AG04449 (cell line): ENCODE measurements around the gene RALA.
"Not testable (repeated sequence)": the region's sequence is repeated elsewhere in the genome, so short reads cannot be mapped to it uniquely, and the experiment has no call there.

Experiments
- CTCF ChIA-PET: fragments of 350-600 bp; formaldehyde crosslinking; extraction: SDS; loops from one replicate; lab custom pipeline; 2021; ENCODE audit warnings: antibody characterized with exemption; lab: Yijun Ruan, JAX
- POLR2A ChIA-PET: fragments of 400-600, 350-600 bp; formaldehyde crosslinking; extraction: SDS; loops from one replicate; lab custom pipeline; 2020; ENCODE audit warnings: antibody characterized with exemption, inconsistent platforms; lab: Yijun Ruan, JAX
- DNase-seq: peaks from one replicate; pipeline ENCODE4 v3.0.0-alpha.2; 2010; ENCODE audit warnings: low read depth, low spot score
- H3K4me3 ChIP-seq: 2 replicates; pipeline ENCODE4 v1.5.1; 2011; ENCODE audit warnings: low read depth, mild to moderate bottlenecking, control low read depth, low read length
- TF ChIP-seq, protein P1 (sequence below): IDR thresholded peaks from one replicate; pipeline ENCODE4 v1.5.1; 2011; ENCODE audit warnings: mild to moderate bottlenecking, moderate library complexity, low read length, control low read depth, inconsistent platforms; ENCODE audit not compliant: insufficient read depth; ENCODE audit errors: missing control alignments

The RALA gene

DNA sequence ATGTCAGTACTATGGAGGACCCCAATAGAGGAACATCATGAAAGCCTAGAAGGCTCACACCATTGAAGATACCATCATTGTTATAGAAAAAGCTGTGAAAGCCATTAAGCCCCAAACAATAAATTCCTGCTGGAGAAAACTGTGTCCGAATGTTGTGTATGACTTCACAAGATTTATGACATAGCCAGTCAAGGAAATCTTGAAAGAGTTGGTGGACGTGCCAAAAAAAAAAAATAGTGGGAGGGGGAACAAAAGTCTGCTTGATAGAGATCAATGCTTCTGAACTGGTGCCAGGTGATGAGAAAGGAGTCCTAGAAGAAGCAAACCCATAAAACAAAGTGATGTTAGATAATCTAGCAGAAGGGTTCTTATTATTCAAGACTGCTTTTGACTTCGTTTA lies 41.2 kb downstream of the RALA start:
- ChIA-PET POLR2A (no interaction called here), CTCF (interaction anchor here (1.2 kb wide), 1 partner anchor 14 kb away, joined by 3 read pairs; no protein-coding TSS in a partner anchor)
- H3K4me3 ChIP-seq = no peak overlapping the region
- no peak for DNase-seq
- TF ChIP-seq, protein P1, sequence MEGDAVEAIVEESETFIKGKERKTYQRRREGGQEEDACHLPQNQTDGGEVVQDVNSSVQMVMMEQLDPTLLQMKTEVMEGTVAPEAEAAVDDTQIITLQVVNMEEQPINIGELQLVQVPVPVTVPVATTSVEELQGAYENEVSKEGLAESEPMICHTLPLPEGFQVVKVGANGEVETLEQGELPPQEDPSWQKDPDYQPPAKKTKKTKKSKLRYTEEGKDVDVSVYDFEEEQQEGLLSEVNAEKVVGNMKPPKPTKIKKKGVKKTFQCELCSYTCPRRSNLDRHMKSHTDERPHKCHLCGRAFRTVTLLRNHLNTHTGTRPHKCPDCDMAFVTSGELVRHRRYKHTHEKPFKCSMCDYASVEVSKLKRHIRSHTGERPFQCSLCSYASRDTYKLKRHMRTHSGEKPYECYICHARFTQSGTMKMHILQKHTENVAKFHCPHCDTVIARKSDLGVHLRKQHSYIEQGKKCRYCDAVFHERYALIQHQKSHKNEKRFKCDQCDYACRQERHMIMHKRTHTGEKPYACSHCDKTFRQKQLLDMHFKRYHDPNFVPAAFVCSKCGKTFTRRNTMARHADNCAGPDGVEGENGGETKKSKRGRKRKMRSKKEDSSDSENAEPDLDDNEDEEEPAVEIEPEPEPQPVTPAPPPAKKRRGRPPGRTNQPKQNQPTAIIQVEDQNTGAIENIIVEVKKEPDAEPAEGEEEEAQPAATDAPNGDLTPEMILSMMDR = no peak

DNA sequence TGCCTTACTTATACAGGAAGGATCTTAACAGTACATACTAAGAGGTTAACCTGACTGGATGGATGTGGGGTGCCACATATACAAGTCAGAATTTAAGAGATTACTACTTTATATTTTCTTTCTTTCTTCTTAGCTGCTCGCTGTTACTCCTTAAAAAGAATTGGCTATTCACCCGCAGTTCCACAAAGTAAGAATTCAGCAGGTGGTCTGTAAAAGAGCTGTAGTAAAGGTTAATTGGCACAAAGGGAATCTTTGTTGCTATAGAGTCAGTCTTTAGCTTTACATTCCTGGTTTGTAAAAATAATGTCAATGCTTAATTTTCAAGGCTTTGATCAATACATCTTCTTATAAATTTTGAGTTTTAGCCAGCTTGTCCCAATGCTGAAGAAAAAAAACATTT lies 43.2 kb downstream of the RALA start:
- TF ChIP-seq, protein P1 = no peak
- no peak overlapping the region for H3K4me3 ChIP-seq
- no peak for DNase-seq
- ChIA-PET CTCF (interaction anchor here (1.2 kb wide), 2 partner anchors 16 to 44 kb away, joined by 3 to 4 read pairs; partner anchors contain the start of gene RALA), POLR2A (no interaction called here)

DNA sequence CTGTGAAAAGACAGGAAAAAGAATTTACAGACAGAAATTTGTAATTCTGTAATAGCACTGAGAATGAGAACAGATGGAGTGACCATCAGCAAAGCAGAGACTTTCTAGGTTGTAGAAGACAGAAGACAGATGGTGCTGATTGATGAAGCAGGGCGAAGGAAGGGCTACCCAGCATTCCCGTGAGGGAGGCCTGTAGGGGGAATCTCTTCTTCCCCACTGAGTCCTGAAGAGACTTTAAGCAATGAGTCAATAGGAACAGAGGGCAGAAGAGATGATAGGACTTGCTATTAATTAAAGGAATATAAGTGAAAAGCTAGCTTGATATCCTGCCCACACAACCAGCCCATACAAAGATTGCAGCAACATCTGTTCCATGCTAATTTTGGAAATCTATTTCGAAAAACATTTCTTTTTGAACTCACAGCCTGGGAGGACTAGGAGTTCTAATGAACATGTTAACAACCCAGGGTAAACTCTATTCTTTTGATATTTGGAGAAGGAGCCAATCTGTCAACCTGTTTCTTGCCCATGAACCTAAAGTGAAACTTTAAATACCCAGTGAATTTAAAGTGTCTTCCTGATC lies 44.1 kb downstream of the RALA start:
- no peak for DNase-seq
- POLR2A ChIA-PET = interaction anchor here (0.5 kb wide), 1 partner anchor 44 kb away, joined by 3 read pairs; the partner anchor contains the start of gene RALA
- H3K4me3 ChIP-seq = no peak overlapping the region
- CTCF ChIA-PET = interaction anchor here (1.2 kb wide), 1 partner anchor 16 kb away, joined by 3 read pairs; no protein-coding TSS in a partner anchor
- TF ChIP-seq, protein P1 = no peak

DNA sequence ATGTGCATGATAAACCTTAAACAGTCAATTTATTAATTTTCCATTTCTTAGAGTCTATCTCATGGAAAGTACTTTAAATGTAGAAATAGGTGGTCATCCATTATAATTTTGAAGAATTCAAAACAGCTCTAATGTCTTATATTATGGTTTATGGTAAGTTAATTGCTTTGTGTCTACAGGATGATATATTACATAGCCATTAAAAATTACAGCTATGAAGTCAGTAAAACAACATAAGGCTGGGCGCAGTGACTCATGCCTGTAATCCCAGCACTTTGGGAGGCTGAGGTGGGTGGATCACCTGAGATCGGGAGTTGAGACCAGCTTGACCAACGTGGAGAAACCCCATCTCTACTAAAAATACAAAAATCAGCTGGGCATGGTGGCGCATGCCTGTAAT lies 44.9 kb downstream of the RALA start:
- POLR2A ChIA-PET = interaction anchor here (0.5 to 0.6 kb wide), 3 partner anchors 45 to 122 kb away, joined by 3 to 5 read pairs (median 3); partner anchors contain the start of gene RALA
- DNase-seq, H3K4me3 ChIP-seq, CTCF ChIA-PET: not testable (repeated sequence)

DNA sequence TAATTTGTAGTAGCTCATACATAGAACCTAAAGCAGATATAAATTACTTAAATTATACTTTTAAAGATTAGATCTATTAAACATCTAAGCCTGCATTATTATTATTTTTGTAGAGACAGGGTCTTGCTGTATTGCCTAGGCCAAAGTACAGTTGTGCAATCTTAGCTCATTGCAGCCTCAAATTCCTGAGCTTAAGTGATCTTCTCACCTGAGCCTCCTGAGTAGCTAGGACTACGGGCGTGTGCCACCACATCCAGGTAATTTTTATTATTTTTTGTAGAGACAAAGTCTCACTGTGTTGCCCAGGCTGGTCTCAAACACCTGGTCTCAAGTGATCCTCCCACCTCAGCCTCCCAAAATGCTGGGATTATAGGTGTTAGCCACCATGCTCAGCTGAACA lies 46.7 kb downstream of the RALA start:
- ChIA-PET POLR2A (no interaction called here), CTCF (interaction anchor here (1.0 to 1.4 kb wide), 2 partner anchors 11 to 90 kb away, joined by 4 to 6 read pairs; no protein-coding TSS in a partner anchor)
- no peak for DNase-seq
- no peak overlapping the region for H3K4me3 ChIP-seq
- TF ChIP-seq, protein P1 = no peak

DNA sequence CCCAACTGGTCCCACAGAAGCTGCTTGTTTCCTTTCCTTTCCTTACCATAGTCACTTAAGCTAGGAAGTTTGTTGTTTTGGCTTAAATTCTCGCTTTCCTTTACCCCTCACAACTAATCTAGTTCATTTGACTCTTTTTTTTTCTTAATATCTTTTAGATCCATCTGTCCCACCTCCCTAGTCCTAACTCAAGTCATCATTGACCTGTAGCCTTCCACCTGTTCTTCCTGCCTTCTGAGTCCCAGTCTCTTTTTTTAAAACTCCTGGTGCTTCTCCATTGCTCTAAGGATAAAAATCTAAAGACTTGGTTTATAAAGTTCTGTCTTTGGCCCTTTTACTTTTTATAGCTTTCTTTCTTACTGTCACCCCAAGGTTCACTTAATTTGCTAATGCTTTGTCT lies 47.6 kb downstream of the RALA start:
- CTCF ChIA-PET = interaction anchor here (0.8 to 2.2 kb wide), 4 partner anchors 11 to 90 kb away, joined by 3 to 6 read pairs (median 5); no protein-coding TSS in a partner anchor
- DNase-seq = no peak
- POLR2A ChIA-PET = interaction anchor here (0.5 kb wide), 1 partner anchor 78 kb away, joined by 3 read pairs; no protein-coding TSS in a partner anchor

More for the DNA sequence above, 47.6 kb downstream of the RALA start:
- TF ChIP-seq, protein P1 = no peak
- H3K4me3 ChIP-seq = no peak overlapping the region
